ENCODE results near the gene SLC22A2. TPM values are rescaled to one million over a fixed set of nuclear protein-coding genes. Genes with fewer than 3 reads are reported as not detected.

SLC22A2 gene
- total RNA-seq, 2 donors from 2014 or later, result not detected

GRCh38 chr6:160277546-160277945 is 18.9 kb upstream of the SLC22A2 start:
- DNase-seq (ENCODE audit: low spot score in 2 of 2), result no peak
- no peak for ATAC-seq
- no peak overlapping the region for H3K27ac Mint-ChIP-seq
- no peaks in the 10 kb centered on the region for H3K36me3 Mint-ChIP-seq
- H3K9me3 Mint-ChIP-seq, result no peaks in the 10 kb centered on the region

GRCh38 chr6:160277144-160277543 is 18.5 kb upstream of the SLC22A2 start:
- no peak for ATAC-seq
- H3K27ac Mint-ChIP-seq, result no peak overlapping the region
- no peak for DNase-seq (ENCODE audit: low spot score in 2 of 2)
- no peaks in the 10 kb centered on the region for H3K36me3 Mint-ChIP-seq
- no peaks in the 10 kb centered on the region for H3K9me3 Mint-ChIP-seq

DNA sequence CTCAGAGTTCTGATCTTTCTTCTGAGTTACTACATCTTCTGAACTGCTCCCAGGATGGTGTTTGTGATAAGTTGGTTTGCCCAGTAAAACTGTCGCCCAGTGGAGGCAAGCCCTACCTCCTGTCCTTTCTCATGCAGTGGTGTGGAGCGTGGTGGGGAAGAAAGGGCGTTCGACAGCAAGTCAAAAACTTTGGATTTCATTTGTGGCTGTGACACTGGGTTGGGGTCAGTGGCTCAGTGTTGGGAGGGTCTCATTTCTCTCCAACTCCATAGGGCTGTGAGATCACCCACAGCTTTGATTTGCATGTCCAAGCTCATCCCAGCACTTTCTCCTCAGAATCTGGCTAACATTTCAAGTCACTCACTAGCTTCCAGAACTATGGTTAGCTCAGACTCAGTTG is 17.5 kb upstream of the SLC22A2 start:
- H3K36me3 Mint-ChIP-seq, result no peaks in the 10 kb centered on the region
- no peak overlapping the region for H3K27ac Mint-ChIP-seq

DNA sequence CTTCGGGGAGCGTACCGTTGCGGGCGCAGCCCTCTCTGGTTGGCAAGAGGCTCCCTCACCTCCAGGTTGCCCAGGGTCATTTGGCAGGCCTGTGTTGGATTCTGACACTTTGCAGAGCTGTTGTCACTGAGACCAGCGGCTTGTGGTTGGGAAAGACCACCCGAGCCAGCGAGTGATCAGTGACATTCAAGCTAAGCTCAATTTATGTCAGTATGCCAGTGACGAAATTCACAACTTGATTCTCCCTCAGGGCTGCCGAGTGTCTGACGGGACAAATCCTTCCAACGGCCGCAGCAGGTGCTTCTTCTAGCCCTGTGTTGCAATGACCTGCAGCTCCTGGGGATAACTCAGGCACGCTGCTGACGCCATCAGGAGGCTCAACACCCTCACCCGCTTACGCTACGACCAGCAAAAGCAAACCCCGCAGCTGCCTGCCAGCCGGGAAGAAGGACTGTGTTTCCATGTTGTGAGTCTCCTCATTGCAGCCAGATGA is 16.9 kb upstream of the SLC22A2 start:
- H3K9me3 Mint-ChIP-seq, result no peaks in the 10 kb centered on the region
- H3K27ac Mint-ChIP-seq, result no peak overlapping the region
- DNase-seq (ENCODE audit: low spot score in 2 of 2) (no peak), ATAC-seq (no peak)
- no peaks in the 10 kb centered on the region for H3K36me3 Mint-ChIP-seq

More for the DNA sequence above, 17.5 kb upstream of the SLC22A2 start:
- H3K9me3 Mint-ChIP-seq, result no peaks in the 10 kb centered on the region
- ATAC-seq (no peak), DNase-seq (ENCODE audit: low spot score in 2 of 2) (no peak)

- no peak for ATAC-seq
- no peak overlapping the region for H3K27ac Mint-ChIP-seq
- no peak for DNase-seq (ENCODE audit: low spot score in 2 of 2)
- no peaks in the 10 kb centered on the region for H3K36me3 Mint-ChIP-seq
- H3K9me3 Mint-ChIP-seq, result no peaks in the 10 kb centered on the region
Measured at GRCh38 chr6:160274871-160275510, 16.4 kb upstream of the SLC22A2 start.

GRCh38 chr6:160273750-160274149 is 15.1 kb upstream of the SLC22A2 start:
- ATAC-seq (no peak), DNase-seq (ENCODE audit: low spot score in 2 of 2) (no peak)
- H3K9me3 Mint-ChIP-seq, result no peaks in the 10 kb centered on the region
- H3K27ac Mint-ChIP-seq, result no peak overlapping the region
- H3K36me3 Mint-ChIP-seq, result no peaks in the 10 kb centered on the region

GRCh38 chr6:160273196-160273595 is 14.6 kb upstream of the SLC22A2 start:
- Mint-ChIP-seq H3K27ac (no peak overlapping the region), H3K9me3 (no peaks in the 10 kb centered on the region), H3K36me3 (no peaks in the 10 kb centered on the region)
- DNase-seq (ENCODE audit: low spot score in 2 of 2) (no peak), ATAC-seq (peak in 1 of 2 donors; percentile 77)

DNA sequence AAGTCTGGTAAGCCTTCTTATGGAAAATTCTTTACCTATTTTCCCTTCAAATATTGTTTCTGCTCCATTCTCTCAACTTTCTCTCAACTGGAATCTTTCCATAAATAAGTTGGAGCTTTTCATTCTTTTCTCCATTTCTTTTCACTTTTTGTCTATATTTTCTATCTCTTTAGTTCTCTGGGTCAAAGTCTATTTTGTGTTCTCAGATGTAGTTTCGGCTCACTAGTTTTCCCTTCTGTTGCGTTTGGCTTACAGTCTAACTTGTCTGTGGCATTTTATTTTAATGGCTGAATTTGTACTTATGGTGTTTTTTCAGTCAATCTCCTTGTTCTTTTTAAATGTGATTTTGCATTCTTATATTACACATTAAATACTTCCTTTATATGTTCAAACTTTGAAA is 14.1 kb upstream of the SLC22A2 start:
- DNase-seq (ENCODE audit: low spot score in 2 of 2) (no peak), ATAC-seq (no peak)
- Mint-ChIP-seq H3K27ac (no peak overlapping the region), H3K9me3 (no peaks in the 10 kb centered on the region), H3K36me3 (no peaks in the 10 kb centered on the region)

- DNase-seq (ENCODE audit: low spot score in 2 of 2) (no peak), ATAC-seq (no peak)
- Mint-ChIP-seq H3K36me3 (no peaks in the 10 kb centered on the region), H3K9me3 (no peaks in the 10 kb centered on the region), H3K27ac (no peak overlapping the region)
Measured at GRCh38 chr6:160270347-160270746, 11.7 kb upstream of the SLC22A2 start.

DNA sequence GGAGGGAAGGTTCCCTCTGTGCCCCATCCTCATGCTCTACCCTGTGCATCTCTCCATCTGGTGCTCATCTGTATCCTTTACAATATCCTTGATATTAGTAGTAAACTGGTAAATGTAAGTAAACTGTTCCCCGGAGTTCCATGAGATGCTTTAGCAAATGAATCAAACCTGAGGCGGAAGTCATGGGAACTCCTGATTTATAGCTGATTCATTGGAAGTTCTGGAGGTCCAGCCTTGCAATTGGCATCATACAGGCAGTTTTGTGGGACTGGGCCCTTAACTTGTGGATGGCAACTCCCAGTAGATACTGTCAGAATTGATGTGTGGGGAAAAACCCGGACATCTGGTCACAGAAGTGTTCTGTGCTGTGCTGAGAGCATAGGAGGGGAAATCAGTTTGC is 11.2 kb upstream of the SLC22A2 start:
- H3K27ac Mint-ChIP-seq, result no peak overlapping the region
- DNase-seq (ENCODE audit: low spot score in 2 of 2) (no peak), ATAC-seq (no peak)
- H3K9me3 Mint-ChIP-seq, result no peaks in the 10 kb centered on the region
- H3K36me3 Mint-ChIP-seq, result no peaks in the 10 kb centered on the region

- Mint-ChIP-seq H3K36me3 (no peaks in the 10 kb centered on the region), H3K9me3 (no peaks in the 10 kb centered on the region), H3K27ac (no peak overlapping the region)
- no peak for ATAC-seq
- DNase-seq (ENCODE audit: low spot score in 2 of 2), result no peak
Measured at GRCh38 chr6:160269023-160269521, 10.5 kb upstream of the SLC22A2 start.

DNA sequence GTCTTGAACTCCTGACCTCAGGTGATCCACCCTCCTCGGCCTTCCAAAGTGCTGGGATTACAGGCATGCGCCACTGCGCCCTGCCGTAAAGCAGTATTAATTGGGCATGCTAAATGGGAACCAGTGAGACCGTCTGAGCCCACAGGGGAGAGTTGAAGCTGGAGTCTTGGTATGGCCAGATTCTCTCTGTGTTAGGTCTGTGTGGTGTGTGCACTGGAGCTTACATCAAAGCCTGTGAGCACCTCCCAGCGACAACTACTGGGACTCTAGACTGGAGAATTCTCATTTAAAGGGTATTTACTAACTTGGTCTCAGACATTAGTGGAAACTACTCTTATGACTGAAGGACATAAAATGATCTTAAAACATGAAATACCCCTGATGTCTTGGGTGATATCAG is 8.5 kb upstream of the SLC22A2 start:
- Mint-ChIP-seq H3K36me3 (no peaks in the 10 kb centered on the region), H3K27ac (no peak overlapping the region), H3K9me3 (no peaks in the 10 kb centered on the region)
- no peak for DNase-seq (ENCODE audit: low spot score in 2 of 2)
- no peak for ATAC-seq

GRCh38 chr6:160265869-160266476 is 7.4 kb upstream of the SLC22A2 start:
- no peaks in the 10 kb centered on the region for H3K36me3 Mint-ChIP-seq
- H3K9me3 Mint-ChIP-seq, result no peaks in the 10 kb centered on the region
- peak in 1 of 2 donors; percentile 62 for ATAC-seq
- DNase-seq (ENCODE audit: low spot score in 2 of 2), result no peak
- no peak overlapping the region for H3K27ac Mint-ChIP-seq

GRCh38 chr6:160264061-160264612 is 5.5 kb upstream of the SLC22A2 start:
- ATAC-seq (no peak), DNase-seq (ENCODE audit: low spot score in 2 of 2) (no peak)
- H3K36me3 Mint-ChIP-seq, result no peaks in the 10 kb centered on the region
- no peak overlapping the region for H3K27ac Mint-ChIP-seq
- no peaks in the 10 kb centered on the region for H3K9me3 Mint-ChIP-seq

DNA sequence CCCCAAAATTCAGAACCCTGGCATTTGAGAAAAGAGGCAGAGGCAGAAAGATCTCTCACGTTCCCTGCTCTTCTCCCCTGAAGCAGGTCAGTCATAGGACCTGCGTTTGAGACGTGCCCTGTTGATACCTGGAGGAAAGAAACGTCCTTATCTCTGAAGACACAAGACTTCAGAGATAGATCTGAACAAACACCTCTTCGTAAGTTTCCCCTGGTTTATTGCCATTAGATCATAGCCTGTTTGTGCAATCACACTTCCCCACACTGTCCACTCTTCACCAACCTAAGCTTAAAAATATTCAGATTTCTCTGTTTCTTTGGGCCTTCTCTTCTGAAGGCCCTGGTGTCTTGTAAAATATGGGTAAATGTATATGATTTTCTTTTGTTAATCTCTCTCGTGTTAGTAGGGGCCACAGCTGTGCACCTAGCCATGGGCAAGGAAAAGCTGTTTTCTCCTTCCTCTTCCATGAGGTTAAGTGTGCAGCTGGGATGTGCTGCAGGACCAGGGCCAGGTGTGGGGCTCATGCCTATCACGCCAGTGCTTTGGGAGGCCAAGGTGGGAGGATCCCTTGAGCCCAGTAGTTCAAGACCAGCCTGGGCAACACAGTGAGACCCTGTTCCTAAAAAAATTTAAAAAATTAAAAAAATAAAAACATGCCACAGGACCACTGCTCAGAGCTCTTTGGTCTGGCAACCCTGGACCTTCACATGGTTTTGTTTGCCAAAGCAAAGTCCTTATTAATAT is 4.7 kb upstream of the SLC22A2 start:
- DNase-seq (ENCODE audit: low spot score in 2 of 2) (no peak), ATAC-seq (no peak)
- H3K9me3 Mint-ChIP-seq, result no peaks in the 10 kb centered on the region
- H3K27ac Mint-ChIP-seq, result no peak overlapping the region
- H3K36me3 Mint-ChIP-seq, result no peaks in the 10 kb centered on the region

GRCh38 chr6:160261991-160262680 is 3.5 kb upstream of the SLC22A2 start:
- no peaks in the 10 kb centered on the region for H3K9me3 Mint-ChIP-seq
- DNase-seq (ENCODE audit: low spot score in 2 of 2), result no peak
- peak overlapping the region in 1 of 2 donors; percentile 48 for H3K27ac Mint-ChIP-seq
- ATAC-seq, result no peak
- H3K36me3 Mint-ChIP-seq, result no peaks in the 10 kb centered on the region
